Right lobe of liver (tissue), 4 donors: ENCODE results near the gene MMAA.

ENCODE experiments used
- POLR2A ChIP-seq: fragments of 450-650 bp; IDR thresholded peaks from one replicate; pipeline ENCODE4 v1.6.1; 2017; ENCODE audit warnings: antibody characterized with exemption, mild to moderate bottlenecking
- TF ChIP-seq, protein P1 (sequence below), 4 donors: fragments of 200-600 bp in 3 of 4; fragments of 450-650 bp in 1 of 4; IDR thresholded peaks; one replicate each; pipeline versions ENCODE4 v1.5.1 to v1.8.0; 2016 to 2022; ENCODE audit warnings: antibody characterized with exemption in 4 of 4, mild to moderate bottlenecking in 2 of 4
- donor health status: DM: no; HTN: no; CAD: no.
- donor health status: DM: no; HTN: no; CAD: no.
- donor health status: DM: no; HTN: yes; CAD: no.

DNA sequence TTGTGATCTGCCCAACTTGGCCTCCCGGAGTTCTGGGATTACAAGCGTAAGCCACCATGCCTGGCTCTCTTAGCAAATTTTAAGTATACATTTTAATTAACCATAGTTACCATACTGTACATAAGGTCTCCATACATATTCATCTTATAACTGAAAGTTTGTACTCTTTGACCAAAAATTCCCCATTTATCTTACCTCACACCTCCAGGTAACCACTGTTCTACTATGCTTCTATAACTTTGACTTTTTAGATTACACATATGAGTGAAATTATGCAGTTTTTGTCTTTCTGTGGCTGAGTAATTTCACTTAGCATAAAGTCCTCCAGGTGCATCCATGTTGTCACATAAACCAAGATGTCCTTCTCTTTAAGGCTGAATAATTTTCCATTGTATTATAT, 78.1 kb downstream of the MMAA start:
- TF ChIP-seq, protein P1, sequence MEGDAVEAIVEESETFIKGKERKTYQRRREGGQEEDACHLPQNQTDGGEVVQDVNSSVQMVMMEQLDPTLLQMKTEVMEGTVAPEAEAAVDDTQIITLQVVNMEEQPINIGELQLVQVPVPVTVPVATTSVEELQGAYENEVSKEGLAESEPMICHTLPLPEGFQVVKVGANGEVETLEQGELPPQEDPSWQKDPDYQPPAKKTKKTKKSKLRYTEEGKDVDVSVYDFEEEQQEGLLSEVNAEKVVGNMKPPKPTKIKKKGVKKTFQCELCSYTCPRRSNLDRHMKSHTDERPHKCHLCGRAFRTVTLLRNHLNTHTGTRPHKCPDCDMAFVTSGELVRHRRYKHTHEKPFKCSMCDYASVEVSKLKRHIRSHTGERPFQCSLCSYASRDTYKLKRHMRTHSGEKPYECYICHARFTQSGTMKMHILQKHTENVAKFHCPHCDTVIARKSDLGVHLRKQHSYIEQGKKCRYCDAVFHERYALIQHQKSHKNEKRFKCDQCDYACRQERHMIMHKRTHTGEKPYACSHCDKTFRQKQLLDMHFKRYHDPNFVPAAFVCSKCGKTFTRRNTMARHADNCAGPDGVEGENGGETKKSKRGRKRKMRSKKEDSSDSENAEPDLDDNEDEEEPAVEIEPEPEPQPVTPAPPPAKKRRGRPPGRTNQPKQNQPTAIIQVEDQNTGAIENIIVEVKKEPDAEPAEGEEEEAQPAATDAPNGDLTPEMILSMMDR (IDR thresholded peaks at IDR 0.05): no peak
- TF ChIP-seq POLR2A: no peak
